HL-60 (cell line): ENCODE results near the gene BAIAP2.

Experiments used
- CTCF ChIP-seq: IDR thresholded peaks from one replicate; pipeline ENCODE4 v1.5.1; 2011; ENCODE audit warnings: low read length, control low read depth, inconsistent platforms; ENCODE audit not compliant: insufficient read depth
- GABPA ChIP-seq: IDR thresholded peaks from 2 replicates; pipeline ENCODE4 v1.6.1; 2012; ENCODE audit warnings: low read depth
- POLR2AphosphoS5 ChIP-seq: IDR thresholded peaks from 2 replicates; pipeline ENCODE4 v1.6.1; 2012; ENCODE audit warnings: low read depth

DNA sequence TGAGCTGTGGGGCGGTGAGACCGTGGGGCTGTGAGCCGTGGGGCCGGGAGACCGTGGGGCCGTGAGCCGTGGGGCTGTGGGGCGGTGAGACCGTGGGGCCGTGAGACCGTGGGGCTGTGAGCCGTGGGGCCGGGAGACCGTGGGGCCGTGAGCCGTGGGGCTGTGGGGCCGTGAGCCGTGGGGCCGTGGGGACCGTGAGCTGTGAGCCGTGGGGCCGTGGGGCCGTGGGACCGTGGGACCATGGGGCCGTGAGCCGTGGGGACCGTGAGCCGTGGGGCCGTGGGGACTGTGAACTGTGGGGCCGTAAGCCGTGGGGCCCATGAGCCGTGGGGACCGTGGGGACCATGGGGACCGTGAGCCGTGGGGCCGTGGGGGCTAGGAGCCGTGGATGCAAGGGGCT is 105.7 kb downstream of the BAIAP2 start:
- TF ChIP-seq CTCF (no peak), POLR2AphosphoS5 (no peak), GABPA (no peak)
